HG02938 (cell line): ENCODE measurements around the gene SEPHS1.
"Not testable (repeated sequence)": the region's sequence is repeated elsewhere in the genome, so short reads cannot be mapped to it uniquely, and the experiment has no call there.

Experiments used
- ATAC-seq: cut with Tn5 transposase; IDR thresholded peaks from one replicate; pipeline ENCODE4 v1.9.1; 2021; ENCODE audit warnings: mild to moderate bottlenecking, moderate library complexity; ENCODE audit not compliant: unreplicated experiment

The SEPHS1 gene, protein sequence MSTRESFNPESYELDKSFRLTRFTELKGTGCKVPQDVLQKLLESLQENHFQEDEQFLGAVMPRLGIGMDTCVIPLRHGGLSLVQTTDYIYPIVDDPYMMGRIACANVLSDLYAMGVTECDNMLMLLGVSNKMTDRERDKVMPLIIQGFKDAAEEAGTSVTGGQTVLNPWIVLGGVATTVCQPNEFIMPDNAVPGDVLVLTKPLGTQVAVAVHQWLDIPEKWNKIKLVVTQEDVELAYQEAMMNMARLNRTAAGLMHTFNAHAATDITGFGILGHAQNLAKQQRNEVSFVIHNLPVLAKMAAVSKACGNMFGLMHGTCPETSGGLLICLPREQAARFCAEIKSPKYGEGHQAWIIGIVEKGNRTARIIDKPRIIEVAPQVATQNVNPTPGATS

DNA sequence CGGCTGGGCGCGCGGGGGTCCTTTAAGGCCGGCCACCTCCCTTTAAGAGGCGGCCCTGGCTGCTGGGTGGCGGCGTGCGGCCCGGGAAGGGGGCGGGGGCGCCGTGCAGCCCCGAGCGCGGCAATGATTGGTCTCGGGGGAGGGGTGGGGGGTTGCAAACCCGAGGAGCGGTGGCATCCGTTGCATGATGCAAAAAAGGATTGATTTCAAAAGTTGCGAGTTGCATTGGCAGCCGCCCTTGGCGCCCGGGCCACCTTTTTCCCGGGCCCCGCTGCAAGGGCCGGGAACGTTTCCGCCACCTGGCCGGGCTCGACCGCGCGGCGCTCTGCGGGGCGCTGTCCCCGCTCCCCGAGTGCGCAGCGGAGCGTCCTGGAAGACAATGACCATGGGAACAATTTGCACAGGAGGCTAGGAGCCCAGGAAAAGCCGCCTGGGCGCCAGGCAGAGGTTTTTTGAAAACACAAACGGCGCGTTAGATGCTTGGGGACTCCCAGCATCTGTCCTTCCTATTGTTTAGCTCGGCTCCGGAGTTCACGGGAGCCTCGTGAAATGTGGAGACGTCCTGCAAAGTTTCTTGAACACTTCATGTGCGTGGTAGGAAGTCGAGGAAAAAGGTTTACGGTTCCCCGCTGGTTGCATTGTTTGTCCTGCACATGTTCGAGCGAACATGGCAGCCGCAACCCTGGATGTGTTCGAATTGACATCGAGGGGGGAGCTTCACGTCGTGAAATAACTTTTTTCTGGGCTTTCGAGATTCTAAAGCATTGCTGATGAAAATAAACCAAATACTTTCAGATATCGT is at the start of gene SEPHS1:
Gene SEPHS1, minus strand, starts transcription at position 78 of the 802 bp plus-strand sequence. CDS start 3,343 bp downstream, outside the sequence.
- peak; percentile 66 for ATAC-seq

DNA sequence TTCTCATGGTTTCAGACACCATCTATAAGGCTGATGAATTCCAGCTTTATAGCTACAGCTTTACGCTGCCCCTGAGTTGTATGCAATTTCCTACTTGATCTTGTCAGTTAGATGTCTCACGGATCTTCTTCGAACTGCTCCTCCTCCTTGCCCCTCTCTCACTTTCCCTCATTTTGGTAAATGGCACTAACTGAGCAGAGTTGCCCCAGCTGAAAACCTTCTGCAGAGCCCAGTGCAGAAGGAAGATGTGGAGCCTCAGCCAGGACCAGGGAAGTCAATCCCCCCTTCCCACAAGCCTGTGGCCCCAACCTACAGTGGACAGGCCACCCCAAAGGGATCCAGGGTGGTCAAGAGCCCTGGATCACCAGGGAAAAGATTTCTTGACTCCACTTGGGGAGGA is 49.0 kb upstream of the SEPHS1 start:
- ATAC-seq: no peak

DNA sequence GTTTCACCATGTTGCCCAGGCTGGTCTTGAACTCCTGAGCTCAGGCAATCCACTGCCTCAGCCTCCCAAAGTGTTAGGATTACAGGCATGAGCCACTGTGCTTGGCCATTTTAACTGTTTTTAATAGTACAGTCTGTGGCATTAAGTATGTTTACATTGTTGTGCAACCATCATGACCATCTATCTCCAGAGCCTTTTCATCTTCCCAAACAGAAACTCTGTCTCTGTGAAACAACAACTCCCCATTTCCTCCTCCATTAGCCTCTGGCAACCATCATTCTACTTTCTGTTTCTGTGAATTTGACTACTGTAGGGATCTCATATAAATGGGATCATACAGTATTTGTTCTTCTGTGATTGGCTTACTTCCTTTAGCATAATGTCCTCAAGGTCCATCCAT is 48.3 kb upstream of the SEPHS1 start:
- no peak for ATAC-seq

DNA sequence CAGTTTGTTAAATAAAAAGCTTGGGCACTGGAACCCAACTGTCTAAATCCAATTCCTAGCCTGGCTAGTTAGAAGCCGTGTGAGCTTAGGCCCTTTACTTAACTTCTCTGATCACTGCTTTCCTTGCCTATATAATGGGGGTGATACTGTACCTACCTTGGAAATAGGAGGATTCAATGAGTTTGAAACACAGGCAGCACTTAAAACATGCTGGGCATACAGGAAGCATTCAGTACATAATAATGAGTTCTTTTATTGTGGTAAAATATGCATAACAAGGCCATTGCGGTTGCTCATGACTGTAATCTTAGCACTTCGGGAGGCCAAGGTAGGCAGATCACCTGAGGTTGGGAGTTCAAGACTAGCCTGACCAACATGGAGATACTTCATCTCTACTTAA is 47.4 kb upstream of the SEPHS1 start:
- no peak for ATAC-seq

DNA sequence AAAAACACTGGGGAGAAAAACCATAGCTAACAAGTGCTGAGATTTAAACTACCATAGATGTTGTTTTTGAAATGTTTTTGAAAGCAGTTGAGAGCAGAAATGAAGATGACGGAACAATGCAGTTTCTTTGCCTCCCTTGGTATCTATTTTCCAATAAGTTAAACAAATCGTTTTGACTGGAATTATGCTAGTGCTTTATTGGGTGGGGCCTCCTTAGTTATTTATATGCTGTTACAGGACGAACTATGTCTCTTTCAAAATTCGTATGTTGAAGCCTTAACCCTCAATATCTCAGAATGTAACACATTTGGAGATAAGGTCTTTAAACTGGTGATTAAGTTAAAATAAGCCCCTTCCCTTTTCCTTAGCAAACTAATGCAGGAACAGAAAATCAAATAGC is 45.5 kb upstream of the SEPHS1 start:
- ATAC-seq: no peak

DNA sequence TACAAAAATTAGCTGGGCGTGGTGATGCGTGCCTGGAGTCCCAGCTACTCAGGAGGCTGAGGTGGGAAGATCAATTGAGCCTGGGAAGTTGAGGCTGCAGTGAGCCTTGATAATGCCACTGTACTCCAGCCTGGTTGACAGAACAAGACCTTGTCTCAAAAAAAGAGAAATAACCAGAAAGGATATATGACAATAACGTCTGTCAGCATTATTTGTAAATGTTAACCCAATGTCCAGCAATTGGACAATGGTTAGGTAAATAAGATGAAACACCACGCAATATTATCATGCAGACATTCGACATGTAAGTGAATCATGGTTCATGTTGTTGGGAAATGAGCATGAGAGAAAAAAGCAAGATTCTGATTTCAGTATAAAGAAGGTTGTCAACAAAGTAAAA is 44.6 kb upstream of the SEPHS1 start:
- no peak for ATAC-seq

DNA sequence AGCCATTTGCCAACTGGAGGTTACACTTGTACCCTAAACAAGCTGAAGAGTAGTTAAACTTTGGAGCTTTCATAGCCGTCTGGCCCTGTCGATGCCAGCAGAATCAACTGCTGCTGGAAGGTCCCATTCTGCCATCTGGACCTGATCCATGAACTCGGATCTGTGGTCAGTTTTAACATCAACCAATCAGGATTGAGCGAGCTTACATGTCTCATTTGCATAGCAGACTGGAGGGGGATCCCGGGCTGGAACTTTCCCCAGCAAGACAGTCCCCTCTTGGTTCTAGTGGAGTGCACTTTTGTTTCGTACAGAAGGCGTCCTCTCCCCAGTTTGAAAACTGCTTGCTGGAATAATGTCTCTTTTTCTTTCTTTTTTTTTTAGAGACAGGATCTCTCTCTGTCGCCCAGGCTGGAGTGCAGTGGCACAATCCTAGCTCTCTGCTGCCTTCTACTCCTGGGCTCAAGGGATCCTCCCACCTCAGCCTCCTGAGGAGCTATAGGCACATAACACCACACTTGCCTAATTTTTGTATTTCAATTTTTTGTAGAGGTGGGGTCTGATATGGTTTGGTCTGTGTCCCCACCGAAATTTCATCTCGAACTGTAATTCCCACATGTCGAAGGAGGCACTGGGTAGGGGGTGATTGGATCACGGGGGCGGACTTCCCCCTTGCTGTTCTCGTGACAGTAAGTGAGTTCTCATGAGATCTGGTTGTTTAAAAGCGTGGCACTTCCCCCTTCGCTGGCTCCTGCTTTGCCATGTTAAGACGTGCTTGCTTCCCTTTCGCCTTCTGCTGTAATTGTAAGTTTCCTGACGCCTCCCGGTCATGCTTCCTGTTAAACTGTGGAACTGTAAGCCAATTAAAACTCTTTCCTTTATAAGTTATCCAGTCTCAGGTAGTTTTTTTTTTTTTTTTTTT is 42.8 kb upstream of the SEPHS1 start:
- no peak for ATAC-seq

DNA sequence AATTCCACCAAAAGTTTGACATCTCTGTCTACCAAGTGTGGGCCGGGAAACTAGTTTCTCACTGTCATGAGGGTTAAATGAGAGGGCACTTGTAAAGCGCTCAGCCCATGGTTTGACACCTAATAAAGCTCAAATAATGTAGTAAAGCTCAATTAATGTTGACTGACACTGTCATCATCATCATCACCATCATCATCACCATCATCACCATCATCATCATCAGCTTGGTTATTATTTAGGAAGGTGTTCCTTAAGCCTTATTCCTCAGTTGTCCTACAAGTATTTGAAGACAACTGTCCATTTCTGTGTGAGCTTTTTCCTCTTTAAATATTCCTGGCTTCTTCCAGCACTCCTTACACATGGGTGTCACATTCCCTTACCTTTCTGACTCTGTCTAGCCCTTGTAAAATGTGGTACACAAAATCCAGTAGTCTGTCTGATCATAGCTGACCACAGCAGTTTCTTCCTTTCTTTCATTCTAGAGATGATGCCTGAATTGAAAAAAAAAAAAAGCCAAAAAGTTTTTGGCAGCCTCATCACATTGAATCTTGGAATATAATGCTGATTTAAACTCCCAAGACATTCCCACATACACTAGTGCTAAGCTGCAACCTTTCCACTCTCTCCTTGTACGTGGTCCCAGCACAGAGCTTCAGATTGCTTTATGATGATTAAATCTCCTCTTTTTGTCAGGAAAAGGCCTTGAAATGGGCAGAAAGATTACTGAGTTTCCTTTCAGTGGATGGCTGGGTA is 40.6 kb upstream of the SEPHS1 start:
- ATAC-seq: no peak

DNA sequence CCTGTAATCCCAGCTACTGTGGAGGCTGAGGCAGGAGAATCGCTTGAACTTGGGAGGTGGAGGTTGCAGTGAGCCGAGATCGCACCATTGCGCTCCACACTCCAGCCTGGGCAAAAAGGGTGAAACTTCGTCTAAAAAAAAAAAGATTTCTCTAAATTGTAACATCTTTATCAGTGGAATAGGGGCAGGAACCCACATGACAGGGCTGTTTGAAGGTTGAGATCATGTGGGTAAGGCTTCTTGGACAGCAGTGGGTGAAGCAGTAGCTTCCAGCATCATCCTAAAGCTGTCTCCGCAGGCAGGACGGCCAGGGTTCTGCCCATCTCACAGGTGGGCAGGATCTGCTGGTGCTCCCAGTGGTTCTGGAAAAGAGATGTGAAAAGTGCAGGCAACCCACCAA is 37.9 kb upstream of the SEPHS1 start:
- ATAC-seq: no peak

DNA sequence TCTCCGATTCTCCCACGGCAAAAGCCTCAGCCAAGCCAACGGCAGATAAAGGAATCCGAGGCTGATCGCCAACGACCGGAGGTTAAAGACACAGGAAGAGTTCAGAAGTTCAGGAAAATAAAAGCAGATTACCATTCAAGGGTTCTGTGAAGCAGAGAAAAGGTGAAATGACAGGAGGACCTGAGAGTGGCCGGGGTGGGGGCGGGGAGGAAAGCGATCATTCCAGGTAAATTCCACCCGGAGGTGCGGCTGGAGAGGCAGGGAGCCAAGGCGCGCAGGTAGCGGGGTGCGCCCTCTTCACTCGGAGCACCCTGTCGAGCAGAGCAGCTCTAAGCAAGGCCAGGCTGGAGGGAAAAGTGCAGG is 35.3 kb upstream of the SEPHS1 start:
- ATAC-seq: no peak

DNA sequence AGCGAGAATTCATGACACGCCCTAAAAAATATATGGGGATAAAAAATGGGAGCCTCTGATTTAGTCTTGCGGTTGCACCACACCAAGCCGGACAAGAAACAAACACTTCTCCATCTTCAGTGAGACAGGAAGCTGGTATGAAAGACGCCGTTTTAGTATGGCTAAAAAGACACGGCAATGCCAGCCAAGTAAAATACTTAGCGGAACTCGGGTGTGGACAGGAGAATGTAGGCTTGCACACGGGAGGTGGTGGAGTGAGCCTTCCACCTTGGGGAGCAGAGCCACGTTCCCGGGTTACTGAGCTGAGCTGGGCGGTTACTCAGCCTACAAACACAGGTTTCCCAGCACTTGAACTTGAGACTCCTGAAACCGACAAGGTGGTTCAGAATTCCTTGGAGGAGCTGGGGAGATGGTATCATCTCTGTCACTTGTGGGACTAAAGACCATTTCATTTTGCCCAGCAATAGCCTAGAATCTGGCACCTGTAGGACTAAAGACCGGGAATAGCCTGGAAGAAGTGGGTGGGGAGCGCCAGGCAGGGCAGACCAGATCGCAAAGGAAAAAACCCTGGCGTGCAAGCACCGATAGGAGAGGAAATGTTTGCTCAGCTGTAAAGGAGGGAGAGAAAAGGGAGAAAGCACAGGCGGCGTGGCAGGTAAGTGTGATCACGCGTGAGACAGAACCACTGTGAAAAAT is 34.8 kb upstream of the SEPHS1 start:
- ATAC-seq: no peak

DNA sequence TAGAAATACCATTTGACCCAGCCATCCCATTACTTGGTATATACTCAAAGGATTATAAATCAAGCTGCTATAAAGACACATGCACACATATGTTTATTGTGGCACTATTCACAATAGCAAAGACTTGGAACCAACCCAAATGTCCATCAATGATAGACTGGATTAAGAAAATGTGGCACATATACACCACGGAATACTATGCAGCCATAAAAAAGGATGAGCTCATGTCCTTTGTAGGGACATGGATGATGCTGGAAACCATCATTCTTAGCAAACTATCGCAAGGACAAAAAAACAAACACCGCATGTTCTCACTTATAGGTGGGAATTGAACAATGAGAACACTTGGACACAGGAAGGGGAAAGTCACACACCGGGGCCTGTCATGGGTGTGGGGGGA is 31.0 kb upstream of the SEPHS1 start:
- ATAC-seq: not testable (repeated sequence)

DNA sequence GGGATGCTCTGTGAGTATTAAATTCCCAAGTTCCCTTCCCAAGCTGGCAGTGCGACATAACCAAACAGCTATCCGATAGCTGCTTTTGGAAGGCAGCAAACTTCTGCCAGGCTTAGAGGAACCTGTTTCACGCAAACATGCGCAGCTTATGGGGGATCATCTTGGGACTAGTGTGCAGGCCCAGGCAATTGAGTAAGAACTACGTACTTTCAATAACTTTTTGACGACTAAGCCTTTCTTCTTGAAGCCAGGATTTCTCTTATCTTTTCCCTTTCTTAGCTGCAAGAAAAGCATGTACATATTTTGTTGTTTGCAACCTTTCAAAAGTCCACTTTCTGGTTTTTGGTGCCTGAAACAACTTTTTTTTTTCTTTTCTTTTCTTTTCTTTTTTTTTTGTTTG is 28.7 kb upstream of the SEPHS1 start:
- no peak for ATAC-seq

DNA sequence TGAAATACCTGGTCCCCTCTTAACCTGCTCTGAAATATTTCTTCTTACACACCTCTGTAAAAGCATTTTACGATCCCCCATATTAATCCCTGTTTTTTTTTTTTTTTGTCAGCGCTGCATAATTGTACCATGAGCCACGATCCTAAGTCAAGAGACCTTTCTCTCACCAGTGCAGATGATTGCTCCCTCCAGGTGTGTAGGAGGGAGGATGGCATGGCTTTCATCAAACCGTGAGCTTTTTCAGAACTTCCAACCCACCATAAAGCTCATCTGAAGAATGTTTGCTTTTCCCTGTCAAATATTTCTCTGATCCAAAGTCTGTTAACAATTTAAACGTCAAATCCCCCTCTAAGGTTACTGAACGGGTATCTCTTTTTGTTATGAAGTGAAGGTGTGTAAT is 28.2 kb upstream of the SEPHS1 start:
- no peak for ATAC-seq

DNA sequence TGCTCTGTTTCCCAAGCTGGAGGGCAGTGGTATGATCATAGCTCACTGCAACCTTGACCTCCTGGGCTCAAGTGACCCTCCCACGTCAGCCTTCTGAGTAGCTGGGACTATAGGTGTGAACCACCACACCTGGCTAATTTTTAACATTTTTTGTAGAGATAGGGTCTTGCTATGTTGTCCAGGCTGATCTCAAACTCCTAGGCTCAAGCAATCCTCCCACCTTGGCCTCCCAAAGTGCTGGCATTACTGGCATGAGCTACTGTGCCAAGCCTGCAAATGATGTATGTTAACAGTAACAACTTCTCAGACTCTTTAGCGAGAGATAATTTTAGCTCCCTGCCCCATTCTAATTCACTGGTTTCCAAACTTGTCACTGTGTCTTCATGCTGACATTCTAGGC is 27.7 kb upstream of the SEPHS1 start:
- ATAC-seq: no peak

DNA sequence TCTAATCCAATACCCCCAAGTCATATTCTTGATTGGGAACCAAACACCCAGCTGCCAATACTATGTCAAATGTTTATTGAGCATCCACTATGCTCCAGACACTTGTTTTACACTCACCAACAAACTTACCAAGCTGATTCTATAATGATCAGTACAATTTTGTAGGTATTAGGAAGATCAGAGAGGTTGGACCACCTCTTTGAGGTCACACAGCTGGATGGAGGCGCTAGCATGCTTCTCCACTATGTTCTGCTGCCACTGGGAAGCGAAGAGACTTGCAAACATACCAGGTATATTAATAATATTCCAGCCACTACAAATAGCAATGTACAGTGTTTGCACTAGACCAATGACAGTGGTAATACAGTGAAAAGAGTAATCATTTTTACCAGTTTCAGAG is 25.6 kb upstream of the SEPHS1 start:
- no peak for ATAC-seq

DNA sequence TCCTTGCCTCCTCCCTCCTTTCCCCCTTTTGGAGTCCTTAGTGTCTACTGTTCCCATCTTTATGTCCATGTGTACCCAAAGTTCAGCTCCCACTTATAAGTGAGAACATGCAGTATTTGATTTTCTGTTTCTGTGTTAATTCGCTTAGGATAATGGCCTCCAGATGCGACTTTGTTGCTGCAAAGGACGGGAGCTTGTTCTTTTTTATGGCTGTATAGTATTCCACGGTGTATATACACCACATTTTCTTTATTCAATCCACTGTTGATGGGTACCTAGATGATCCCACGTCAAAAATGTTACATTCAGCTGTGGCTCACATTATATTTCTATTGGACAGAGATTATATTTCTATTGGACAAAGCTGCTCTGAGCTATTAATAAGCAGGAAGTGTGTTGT is 24.4 kb upstream of the SEPHS1 start:
- no peak for ATAC-seq

DNA sequence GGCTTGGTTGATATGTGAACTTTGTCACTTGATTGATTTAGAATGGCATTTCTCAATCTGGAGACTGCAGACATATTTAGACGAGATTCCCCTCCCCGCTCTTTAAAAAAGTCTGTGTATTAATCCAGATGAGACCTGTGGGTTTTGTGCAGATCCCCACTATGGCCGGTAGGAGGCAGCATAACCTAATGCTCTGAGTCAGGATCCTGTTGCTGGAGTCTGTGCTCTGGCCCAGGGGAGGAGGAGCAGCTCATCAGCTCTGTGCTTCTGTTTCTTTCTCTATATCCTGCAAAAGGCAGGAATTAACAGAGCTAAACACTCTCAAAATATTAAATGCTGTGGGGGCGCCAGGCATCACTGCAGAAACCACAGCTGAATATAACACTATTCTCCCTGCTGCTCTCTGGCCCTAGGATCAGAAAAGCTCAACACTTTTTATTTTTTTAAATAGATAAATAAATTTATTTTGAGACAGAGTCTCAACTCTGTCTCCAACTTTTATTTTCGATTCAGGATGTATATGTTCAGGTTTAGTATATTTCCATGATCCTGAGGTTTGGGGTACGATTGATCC is 23.9 kb upstream of the SEPHS1 start:
- ATAC-seq: peak; percentile 88

DNA sequence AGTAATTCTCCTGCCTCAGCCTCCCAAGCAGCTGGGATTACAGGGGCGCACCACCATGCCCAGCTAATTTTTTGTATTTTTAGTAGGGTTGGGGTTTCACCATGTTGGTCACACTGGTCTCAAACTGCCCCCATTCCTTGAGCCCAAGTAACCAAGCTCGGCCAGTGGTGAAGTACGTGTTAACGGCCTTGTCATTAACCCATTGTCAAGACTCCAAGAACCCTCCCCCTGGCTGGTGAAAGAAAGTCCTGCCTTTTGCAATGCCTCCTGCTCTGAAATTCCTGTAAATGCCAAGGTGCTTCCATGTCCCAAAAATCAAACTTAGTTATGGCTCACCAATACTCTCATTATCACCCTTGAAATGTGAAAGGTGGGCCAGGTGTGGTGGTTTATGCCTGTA is 18.8 kb upstream of the SEPHS1 start:
- ATAC-seq: no peak

DNA sequence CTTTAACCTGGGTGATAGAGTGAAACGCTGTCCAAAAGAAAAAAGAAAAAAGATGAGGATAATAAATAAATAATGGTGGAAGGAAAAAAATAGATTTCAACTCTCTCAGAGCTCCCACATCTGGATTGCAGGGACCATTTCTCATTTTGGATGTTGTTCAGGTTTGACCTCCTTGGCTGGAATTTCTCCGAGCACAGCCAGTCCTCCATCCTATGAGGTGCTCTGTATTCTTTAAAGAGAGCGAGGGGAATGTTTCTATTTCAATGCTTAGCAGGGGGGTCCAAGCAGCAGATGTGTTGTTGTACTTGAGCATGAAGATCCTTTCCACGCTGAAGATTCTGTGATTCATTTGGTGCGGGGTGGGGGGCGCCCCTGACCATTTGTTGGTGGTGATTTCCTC is 17.7 kb upstream of the SEPHS1 start:
- no peak for ATAC-seq
